Ovary (tissue), 9 donors: ENCODE measurements around the gene TMCO4. TPM values are rescaled to one million over a fixed set of nuclear protein-coding genes. Genes with fewer than 3 reads are reported as not detected.
A peak's percentile ranks its signal among the peaks of the same experiment; 100 is the strongest.
"Not testable (repeated sequence)": the region's sequence is repeated elsewhere in the genome, so short reads cannot be mapped to it uniquely, and the experiment has no call there.

ENCODE experiments used
- DNase-seq, 5 donors: peaks; one replicate each; pipeline ENCODE4 v3.0.0-alpha.2; 2019 to 2020
- H3K27ac ChIP-seq, 2 donors: fragments of 200-600 bp; one replicate each; pipeline versions ENCODE4 v1.5.1 to v1.8.0; 2019 to 2022
- H3K27me3 ChIP-seq: fragments of 200-600 bp; one replicate; pipeline ENCODE4 v1.8.0; 2022
- H3K36me3 ChIP-seq: fragments of 200-600 bp; sonication (generic); one replicate; pipeline ENCODE4 v1.5.1; 2019
- H3K4me1 ChIP-seq: one replicate; pipeline ENCODE4 v1.8.1; 2013; ENCODE audit warnings: mild to moderate bottlenecking, moderate library complexity; ENCODE audit not compliant: insufficient read depth
- H3K4me3 ChIP-seq: fragments of 200-600 bp; sonication (generic); one replicate; pipeline ENCODE4 v1.5.1; 2017
- H3K9me3 ChIP-seq, 2 donors: fragments of 200-600 bp in 1 of 2; sonication (generic) in 1 of 2; one replicate each; pipeline versions ENCODE4 v1.5.1 to v1.8.1; 2013 to 2019; ENCODE audit warnings: mild to moderate bottlenecking in 1 of 2, moderate library complexity in 1 of 2
- CTCF ChIP-seq, 3 donors: fragments of 450-650 bp in 2 of 3; fragments of 200-600 bp in 1 of 3; IDR thresholded peaks; one replicate each; pipeline versions ENCODE4 v1.5.1 to v1.8.0; 2016 to 2022; ENCODE audit warnings: antibody characterized with exemption in 3 of 3, mild to moderate bottlenecking in 1 of 3
- EP300 ChIP-seq: sonication (generic); formaldehyde crosslinking; IDR thresholded peaks from one replicate; pipeline ENCODE4 v1.6.1; 2017; ENCODE audit warnings: antibody characterized with exemption
- POLR2A ChIP-seq: fragments of 450-650 bp; IDR thresholded peaks from one replicate; pipeline ENCODE4 v1.6.1; 2017; ENCODE audit warnings: antibody characterized with exemption, mild to moderate bottlenecking, moderate library complexity
- WGBS, 3 donors: extraction: QIAGEN DNeasy Blood & Tissue Kit in 1 of 3; methylation state at CpG; one replicate each; pipeline versions ENCODE4 v1.1.5 to v1.1.7; 2013 to 2017; 5-methylcytosine and 5-hydroxymethylcytosine counted together
- intact Hi-C, 4 donors: fragments of 100-400 bp; cut with DNase I; formaldehyde crosslinking; loops; one replicate each; pipeline versions ENCODE4 v1.11.0 to v1.15.1; 2022 to 2023
- polyA plus RNA-seq, 2 donors: library from polyadenylated mRNA; stranded (reverse); fragments of 200-250 nt in 1 of 2; fragments of 350-450 nt in 1 of 2; fragmentation: Illumina TruSeq in 1 of 2; extraction: RNeasy Lipid Tissue Mini Kit (QIAGEN cat#74804) in 1 of 2; gene quantifications; one replicate each; pipeline ENCODE4 v1.2.3, GENCODE V29; 2013 to 2014
- total RNA-seq, 7 donors: library from RNA; depleted of rRNA in 2 of 7; stranded (reverse); fragments of >200 nt in 2 of 7; fragmentation: NEBNext Ultra II Directional in 3 of 7; extraction: Animal tissue kit (Norgen Biotek cat#: 25700) in 3 of 7; gene quantifications; one replicate each; pipeline versions ENCODE4 v1.1.0 to v1.2.4, GENCODE V29; 2016 to 2023
- donor health status: DM: no; HTN: no; CAD: no; lungs with moderate emphysema.
- donor health status: DM: no; HTN: no; CAD: no.
- donor health status: Bipolar disorder and iron deficiency.
- donor health status: DM: yes; HTN: yes; CAD: no.
- donor health status: DM: no; HTN: no; CAD: no.
- donor health status: DM: yes; HTN: yes; CAD: no.

TMCO4 gene
- total and polyA plus RNA-seq, 9 donors: 14.2 to 26.0 (median 21.4) TPM

GRCh38 chr1:19639999-19640362 lies 159.7 kb downstream of the TMCO4 start:
- Histone ChIP-seq H3K4me3 (no peak overlapping the region), H3K36me3 (no peaks in the 10 kb centered on the region), H3K27ac (peak overlapping the region in 1 of 2 donors; percentile 14), H3K4me1 (peaks cover 9% of the 10 kb centered on the region), H3K27me3 (no peaks in the 10 kb centered on the region), H3K9me3 (no peaks in the 10 kb centered on the region)
- TF ChIP-seq EP300: no peak
- no peak for TF ChIP-seq POLR2A
- no peak for TF ChIP-seq CTCF (IDR thresholded peaks at IDR 0.05)
- intact Hi-C loops: loop anchor here in 3 of 4 donors (5.0 to 10.0 kb wide), 4 partner anchors 43 to 155 kb away; partner anchors contain the start of gene CAPZB (in 1 of the 3)
- no peak for DNase-seq
- 82 to 85% (median 84%) methylated on average over 3 of the region's 3 CpGs for WGBS, 3 donors

GRCh38 chr1:19639228-19639627 lies 160.5 kb downstream of the TMCO4 start:
- H3K4me3 ChIP-seq, H3K9me3 ChIP-seq, H3K27me3 ChIP-seq, H3K4me1 ChIP-seq, DNase-seq, H3K27ac ChIP-seq, H3K36me3 ChIP-seq, intact Hi-C loops: not testable (repeated sequence)
- 56 to 77% (median 72%) methylated on average over 10 of the region's 10 CpGs for WGBS, 3 donors

- Histone ChIP-seq H3K4me1 (peaks cover 6% of the 10 kb centered on the region), H3K27ac (no peak overlapping the region), H3K27me3 (no peaks in the 10 kb centered on the region), H3K36me3 (no peaks in the 10 kb centered on the region), H3K4me3 (no peak overlapping the region), H3K9me3 (no peaks in the 10 kb centered on the region)
- WGBS, 3 donors: 85 to 87% (median 86%) methylated on average over 10 of the region's 10 CpGs
- intact Hi-C loops: no loop called here
- TF ChIP-seq POLR2A (no peak), CTCF (IDR thresholded peaks at IDR 0.05) (no peak), EP300 (no peak)
- DNase-seq: no peak
Observed at GRCh38 chr1:19637606-19638005, 162.1 kb downstream of the TMCO4 start.

- H3K36me3 ChIP-seq, H3K4me1 ChIP-seq, H3K27me3 ChIP-seq, intact Hi-C loops, H3K4me3 ChIP-seq, H3K9me3 ChIP-seq, H3K27ac ChIP-seq, DNase-seq: not testable (repeated sequence)
- WGBS, 3 donors: 85 to 97% (median 87%) methylated on average over 10 of the region's 10 CpGs
Observed at GRCh38 chr1:19636749-19637148, 163.0 kb downstream of the TMCO4 start.

GRCh38 chr1:19636065-19636464 lies 163.7 kb downstream of the TMCO4 start:
- TF ChIP-seq EP300: no peak
- no peaks in the 10 kb centered on the region for H3K36me3 ChIP-seq
- WGBS, 3 donors: 79 to 86% (median 81%) methylated on average over 5 of the region's 5 CpGs
- H3K27ac ChIP-seq: no peak overlapping the region
- intact Hi-C loops: no loop called here
- DNase-seq: no peak
- H3K9me3 ChIP-seq: no peaks in the 10 kb centered on the region
- H3K4me3 ChIP-seq: no peak overlapping the region
- H3K27me3 ChIP-seq: no peaks in the 10 kb centered on the region
- peaks cover 6% of the 10 kb centered on the region for H3K4me1 ChIP-seq

- TF ChIP-seq POLR2A: no peak
- TF ChIP-seq CTCF (IDR thresholded peaks at IDR 0.05): no peak
- TF ChIP-seq EP300: no peak
- Histone ChIP-seq H3K9me3 (no peaks in the 10 kb centered on the region), H3K27ac (no peak overlapping the region), H3K4me3 (no peak overlapping the region), H3K36me3 (no peaks in the 10 kb centered on the region), H3K4me1 (peaks cover 4% of the 10 kb centered on the region), H3K27me3 (no peaks in the 10 kb centered on the region)
- DNase-seq: no peak
- 77 to 93% (median 91%) methylated on average over 4 of the region's 4 CpGs for WGBS, 3 donors
- intact Hi-C loops: no loop called here
Observed at GRCh38 chr1:19635646-19636045, 164.1 kb downstream of the TMCO4 start.

- WGBS, 3 donors: 95 to 96% (median 96%) methylated on average over 9 of the region's 9 CpGs
- H3K4me3 ChIP-seq, intact Hi-C loops, H3K27me3 ChIP-seq, H3K4me1 ChIP-seq, H3K36me3 ChIP-seq, H3K9me3 ChIP-seq, DNase-seq, H3K27ac ChIP-seq: not testable (repeated sequence)
Observed at GRCh38 chr1:19635064-19635463, 164.7 kb downstream of the TMCO4 start.
